Stomach smooth muscle (tissue), 2 donors: ENCODE data around the gene ZMYND11.

Experiments
- H3K27ac ChIP-seq: one replicate; pipeline ENCODE4 v1.7.0; 2013; ENCODE audit warnings: mild to moderate bottlenecking, low read length, inconsistent platforms
- H3K27me3 ChIP-seq, 2 donors: one replicate each; pipeline ENCODE4 v1.7.0; 2013; ENCODE audit warnings: low read length in 2 of 2; ENCODE audit not compliant: insufficient read depth in 2 of 2, control insufficient read depth in 1 of 2
- H3K36me3 ChIP-seq, 2 donors: one replicate each; pipeline ENCODE4 v1.7.0; 2013; ENCODE audit warnings: low read length in 2 of 2; ENCODE audit not compliant: control insufficient read depth in 2 of 2, insufficient read depth in 2 of 2
- H3K4me1 ChIP-seq: one replicate; pipeline ENCODE4 v1.7.0; 2013; ENCODE audit warnings: low read length; ENCODE audit not compliant: control insufficient read depth, insufficient read depth
- H3K4me3 ChIP-seq, 2 donors: one replicate each; pipeline ENCODE4 v1.7.0; 2013; ENCODE audit warnings: low read length in 2 of 2
- H3K9ac ChIP-seq, 2 donors: one replicate each; pipeline ENCODE4 v1.7.0; 2013; ENCODE audit warnings: low read length in 2 of 2, mild to moderate bottlenecking in 1 of 2
- H3K9me3 ChIP-seq, 2 donors: one replicate each; pipeline ENCODE4 v1.7.0; 2013; ENCODE audit warnings: low read length in 2 of 2; ENCODE audit not compliant: control insufficient read depth in 2 of 2
- donor health status: healthy.
- donor health status: Pancreatic carcinoma.

The ZMYND11 gene

DNA sequence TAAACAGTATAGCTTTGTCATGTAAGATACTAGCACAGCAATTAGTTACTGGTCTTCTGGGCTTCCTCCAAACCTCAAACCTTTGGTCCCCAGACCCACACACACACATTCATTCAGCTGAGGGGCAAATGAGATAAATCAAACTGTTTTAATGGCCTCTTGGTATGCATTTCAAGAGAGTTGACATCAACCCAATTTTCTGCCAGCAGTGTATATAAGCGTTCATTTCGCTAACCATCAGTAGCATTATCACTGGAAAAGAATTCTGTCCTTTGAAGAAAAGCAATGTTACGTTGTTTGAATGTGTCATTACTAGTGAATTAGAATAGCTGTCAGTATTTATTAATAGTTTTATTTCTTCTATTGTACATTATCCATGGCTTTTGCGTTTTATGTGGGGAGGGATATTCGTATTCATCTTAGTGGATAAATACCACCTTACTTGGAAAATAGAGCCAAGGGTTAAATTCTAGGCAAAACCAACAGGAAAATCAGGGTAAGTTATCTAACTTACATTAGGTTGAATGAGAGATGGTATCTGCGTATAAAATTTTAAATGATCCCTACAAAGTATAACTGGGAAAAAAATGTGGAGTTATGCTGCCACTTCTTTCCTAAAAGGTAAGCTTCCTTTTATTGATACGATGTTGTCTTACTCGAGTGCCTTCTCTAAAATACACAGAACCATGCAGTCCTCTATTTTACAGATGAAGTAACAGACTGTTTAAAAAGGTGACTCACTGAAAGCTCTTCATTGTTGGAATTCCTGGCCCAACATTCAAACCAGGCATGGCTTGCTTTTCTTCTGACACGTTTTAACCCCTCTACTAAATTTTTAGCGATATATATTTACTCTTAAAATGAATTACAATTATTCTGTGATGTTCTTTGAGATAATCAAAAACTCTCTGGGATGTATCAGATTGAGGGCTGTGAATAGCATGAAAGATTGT is 2.0 kb upstream of the ZMYND11 start:
- Histone ChIP-seq H3K4me3 (peak overlapping the region in 1 of 2 donors; percentile 94), H3K9me3 (no peaks in the 10 kb centered on the region)

DNA sequence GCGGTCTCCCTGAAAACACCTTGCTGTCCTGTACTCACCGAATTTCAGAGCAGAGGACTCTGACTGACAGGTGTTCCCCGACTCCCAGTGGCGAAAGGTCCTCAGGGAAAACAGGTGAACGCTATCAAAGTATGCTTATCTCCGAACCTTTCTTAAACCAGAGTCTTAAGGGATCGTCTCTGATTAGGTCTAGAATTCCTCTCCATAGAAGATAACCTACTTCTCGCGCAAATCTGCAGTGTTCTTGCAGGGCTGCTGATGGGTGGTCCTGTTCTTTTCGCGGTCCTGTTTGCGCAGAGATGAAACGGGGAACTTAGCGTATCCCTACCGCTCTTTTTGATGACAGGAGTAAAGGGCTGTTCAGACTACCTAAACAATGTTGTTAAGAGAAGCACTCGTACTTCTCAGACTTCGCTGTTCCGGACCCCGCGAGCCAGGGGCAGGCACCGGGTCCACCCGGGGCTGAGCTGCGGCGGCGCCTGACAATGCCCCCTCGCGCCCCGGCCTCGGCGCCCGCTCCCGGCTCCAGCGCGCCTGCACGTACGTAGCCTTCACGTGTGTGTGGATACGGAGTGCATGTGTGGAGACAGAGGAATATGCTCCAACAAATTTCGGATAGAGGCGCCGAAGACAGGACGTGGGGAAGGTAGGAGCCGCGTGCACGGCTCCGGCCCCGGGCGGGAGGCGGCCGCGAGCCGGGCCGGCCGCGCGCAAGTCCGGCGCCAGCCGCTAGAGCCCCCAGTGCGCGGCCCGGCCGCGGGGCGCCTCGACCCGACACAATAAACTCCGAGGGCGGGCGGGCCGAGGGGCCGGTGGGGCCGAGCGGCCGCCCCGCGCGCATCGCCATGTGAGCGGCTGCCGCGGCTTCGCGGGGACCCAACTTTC is 766 bp upstream of the ZMYND11 start:
- peak overlapping the region; percentile 83 to 94 for H3K4me3 ChIP-seq
- H3K27me3 ChIP-seq = no peaks in the 10 kb centered on the region
- peak overlapping the region; percentile 76 for H3K27ac ChIP-seq
- peaks cover 25% of the 10 kb centered on the region for H3K4me1 ChIP-seq
- H3K9me3 ChIP-seq = no peaks in the 10 kb centered on the region
- peak overlapping the region; percentile 84 to 86 for H3K9ac ChIP-seq
- H3K36me3 ChIP-seq = no peaks in the 10 kb centered on the region

More for the DNA sequence above, 2.0 kb upstream of the ZMYND11 start:
- Histone ChIP-seq H3K27ac (no peak overlapping the region), H3K27me3 (no peaks in the 10 kb centered on the region), H3K36me3 (no peaks in the 10 kb centered on the region), H3K9ac (peak overlapping the region in 1 of 2 donors; percentile 84), H3K4me1 (peaks cover 27% of the 10 kb centered on the region)

DNA sequence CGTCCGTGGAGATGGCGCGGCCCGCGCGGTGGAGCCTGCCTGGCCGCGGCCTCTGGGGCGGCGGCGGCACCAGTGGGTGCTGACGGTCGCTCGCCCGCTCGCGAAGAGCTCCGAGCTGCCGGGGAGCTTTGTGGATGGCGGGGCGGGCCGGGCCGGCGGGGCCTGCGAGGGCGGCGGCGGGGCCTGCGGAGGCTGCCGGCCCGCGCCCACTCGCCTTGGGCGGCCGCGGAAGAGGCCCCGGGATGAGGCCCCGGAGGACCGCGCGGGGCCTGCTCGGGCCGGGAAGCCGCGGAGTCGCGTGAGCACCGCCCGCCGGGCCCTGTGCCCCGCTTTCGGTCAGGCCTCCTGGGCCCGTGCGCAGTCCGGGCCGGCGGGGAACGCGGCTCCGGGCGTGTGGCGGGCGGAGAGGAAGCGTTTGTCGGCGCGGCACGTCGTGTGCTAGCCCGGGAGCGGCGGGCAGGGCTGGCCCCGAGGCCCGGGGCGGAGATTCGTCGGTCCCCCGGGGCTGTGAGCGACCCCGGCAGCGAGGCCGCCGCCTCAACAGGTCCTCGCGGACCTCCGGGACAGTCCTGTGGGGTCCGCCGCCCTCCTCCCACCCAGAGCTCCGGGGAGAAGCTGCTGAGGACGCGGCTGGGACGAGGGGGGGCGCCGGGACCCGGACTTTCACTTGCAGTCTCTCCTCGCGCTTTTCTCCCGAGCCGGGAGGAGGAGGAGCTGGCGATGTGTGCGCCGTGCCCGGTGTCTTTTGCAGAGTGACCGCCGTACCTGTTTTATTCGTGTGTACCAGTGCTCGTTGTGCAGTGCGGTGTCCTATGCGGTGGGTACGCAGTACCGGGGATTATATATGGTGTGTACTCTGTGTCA is 578 bp downstream of the ZMYND11 start:
- Histone ChIP-seq H3K4me1 (peaks cover 25% of the 10 kb centered on the region), H3K36me3 (no peaks in the 10 kb centered on the region), H3K27me3 (no peaks in the 10 kb centered on the region), H3K9me3 (no peaks in the 10 kb centered on the region), H3K9ac (peak overlapping the region; percentile 79 to 87), H3K4me3 (peak overlapping the region; percentile 87 to 94), H3K27ac (peak overlapping the region; percentile 79)

DNA sequence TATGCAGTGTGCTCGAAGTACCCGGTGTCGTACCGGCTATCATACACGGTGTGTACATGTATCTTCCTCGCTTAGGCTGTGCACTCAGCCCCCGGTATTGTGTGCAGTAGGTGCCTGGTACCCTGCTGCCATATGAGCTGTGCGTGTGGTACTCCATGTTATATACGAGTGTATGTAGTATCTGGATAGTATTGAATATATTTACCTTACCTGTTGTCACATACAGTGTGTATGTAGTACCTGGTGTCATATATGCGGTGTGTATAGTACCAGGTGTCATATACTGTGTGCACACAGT is 1.2 kb downstream of the ZMYND11 start:
- H3K9me3 ChIP-seq = no peaks in the 10 kb centered on the region
- no peaks in the 10 kb centered on the region for H3K36me3 ChIP-seq
- H3K9ac ChIP-seq = peak overlapping the region; percentile 79 to 87
- peak overlapping the region; percentile 87 to 94 for H3K4me3 ChIP-seq
- H3K27me3 ChIP-seq = no peaks in the 10 kb centered on the region
- H3K27ac ChIP-seq = peak overlapping the region; percentile 79
- peaks cover 25% of the 10 kb centered on the region for H3K4me1 ChIP-seq

DNA sequence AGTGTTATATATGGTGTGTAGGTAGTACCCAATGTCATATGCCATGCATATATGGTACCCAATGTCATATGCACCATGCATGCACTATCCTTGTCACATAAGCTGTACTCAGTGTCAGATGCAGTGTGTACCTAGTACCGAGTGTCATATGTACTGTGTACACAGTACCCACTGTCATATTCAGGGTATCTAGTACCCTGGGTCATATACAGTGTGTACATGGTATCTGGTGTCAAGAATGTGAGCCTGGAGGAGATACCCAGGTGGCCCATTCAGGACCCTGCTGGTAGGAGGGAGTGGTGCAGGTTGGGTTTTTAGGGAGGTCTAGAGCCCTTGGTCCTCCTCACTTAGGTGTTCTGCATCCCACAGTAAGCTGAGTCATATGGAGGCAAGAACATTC is 1.8 kb downstream of the ZMYND11 start:
- no peaks in the 10 kb centered on the region for H3K36me3 ChIP-seq
- H3K4me3 ChIP-seq = peak overlapping the region; percentile 87 to 94
- H3K4me1 ChIP-seq = peaks cover 25% of the 10 kb centered on the region
- H3K27me3 ChIP-seq = no peaks in the 10 kb centered on the region
- no peaks in the 10 kb centered on the region for H3K9me3 ChIP-seq
- peak overlapping the region in 1 of 2 donors; percentile 87 for H3K9ac ChIP-seq
- H3K27ac ChIP-seq = no peak overlapping the region

DNA sequence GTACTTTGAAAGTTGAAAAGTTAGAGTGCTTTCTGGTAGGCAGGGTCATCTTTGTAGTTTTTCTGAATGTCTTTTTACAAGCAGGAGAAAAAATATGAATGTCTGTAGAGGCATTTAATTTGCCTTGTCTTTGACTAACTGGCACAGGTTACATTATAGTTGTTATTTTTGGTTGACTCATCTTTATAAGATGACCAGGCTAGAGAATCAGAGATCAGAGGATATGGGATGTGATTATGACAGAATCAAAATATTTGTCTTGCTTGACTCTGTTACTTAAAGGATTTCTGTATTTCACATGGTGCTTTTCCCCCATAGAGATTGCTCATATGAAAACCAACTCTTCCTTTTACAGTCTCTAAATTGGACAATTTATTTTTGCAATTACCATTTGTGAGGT is 2.4 kb downstream of the ZMYND11 start:
- no peak overlapping the region for H3K9ac ChIP-seq
- H3K4me3 ChIP-seq = no peak overlapping the region
- H3K27me3 ChIP-seq = no peaks in the 10 kb centered on the region
- peaks cover 24% of the 10 kb centered on the region for H3K4me1 ChIP-seq
- H3K9me3 ChIP-seq = no peaks in the 10 kb centered on the region
- H3K27ac ChIP-seq = no peak overlapping the region
- H3K36me3 ChIP-seq = no peaks in the 10 kb centered on the region

DNA sequence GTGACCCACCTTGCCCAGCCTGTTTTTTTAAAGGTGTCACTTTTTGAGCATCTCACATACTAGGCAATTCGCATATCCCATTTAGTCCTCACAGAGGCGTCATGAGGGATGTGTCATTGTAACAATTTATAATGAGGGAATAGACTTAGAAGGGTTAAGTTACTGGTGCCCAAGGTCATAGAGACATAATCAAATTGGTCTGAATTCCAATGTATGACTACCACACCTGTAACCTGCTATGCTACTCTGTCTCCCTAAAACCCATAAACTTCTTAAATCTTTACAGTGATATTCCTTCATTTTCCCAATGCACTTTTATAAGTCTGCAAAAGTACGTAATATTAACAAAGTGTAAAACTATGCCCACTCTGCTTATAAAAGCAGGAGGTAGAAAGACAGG is 7.1 kb downstream of the ZMYND11 start:
- no peak overlapping the region for H3K9ac ChIP-seq
- H3K27me3 ChIP-seq = no peaks in the 10 kb centered on the region
- no peaks in the 10 kb centered on the region for H3K36me3 ChIP-seq
- no peak overlapping the region for H3K27ac ChIP-seq
- H3K4me1 ChIP-seq = no peaks in the 10 kb centered on the region
- H3K4me3 ChIP-seq = no peak overlapping the region
- no peaks in the 10 kb centered on the region for H3K9me3 ChIP-seq

DNA sequence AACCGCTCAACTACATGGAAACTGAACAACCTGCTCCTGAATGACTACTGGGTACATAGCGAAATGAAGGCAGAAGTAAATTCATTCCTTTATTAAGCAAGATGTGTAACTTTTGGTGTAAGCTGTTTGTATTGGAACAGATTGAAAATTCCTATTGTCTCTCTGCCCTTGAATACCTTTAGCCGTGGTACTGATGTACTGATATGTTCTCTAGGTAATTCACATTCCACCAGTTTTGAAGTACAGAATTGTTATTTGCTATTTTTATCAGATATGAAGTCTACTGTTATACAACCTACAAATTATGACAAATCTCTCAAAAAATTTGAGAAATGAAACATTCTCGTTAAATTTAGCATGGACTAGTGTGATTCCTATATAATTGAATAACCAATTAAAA is 17.7 kb downstream of the ZMYND11 start:
- H3K27me3 ChIP-seq = no peaks in the 10 kb centered on the region
- no peaks in the 10 kb centered on the region for H3K4me1 ChIP-seq
- no peak overlapping the region for H3K27ac ChIP-seq
- H3K9me3 ChIP-seq = no peaks in the 10 kb centered on the region
- H3K36me3 ChIP-seq = no peaks in the 10 kb centered on the region
- no peak overlapping the region for H3K9ac ChIP-seq
- no peak overlapping the region for H3K4me3 ChIP-seq

DNA sequence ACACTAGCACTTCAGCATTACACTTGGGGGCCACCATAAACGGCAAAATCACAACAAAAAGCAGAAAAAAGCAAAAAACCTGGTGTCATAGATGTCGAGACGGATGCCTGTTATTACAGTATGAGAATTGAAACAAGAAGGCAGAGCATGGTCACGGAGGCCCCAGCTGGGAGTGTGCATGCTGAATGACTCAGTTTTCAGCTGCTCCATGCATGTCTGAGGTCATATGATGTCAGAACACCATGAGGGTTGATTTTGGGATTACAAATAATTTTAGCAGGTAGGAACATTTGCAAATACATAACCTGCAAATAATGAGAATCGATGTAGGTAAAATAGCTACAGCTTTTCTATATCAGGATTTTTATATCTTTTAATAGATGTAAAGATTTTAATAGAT is 19.1 kb downstream of the ZMYND11 start:
- Histone ChIP-seq H3K9me3 (no peaks in the 10 kb centered on the region), H3K9ac (no peak overlapping the region), H3K27ac (no peak overlapping the region), H3K4me1 (no peaks in the 10 kb centered on the region), H3K27me3 (no peaks in the 10 kb centered on the region), H3K36me3 (no peaks in the 10 kb centered on the region), H3K4me3 (no peak overlapping the region)

DNA sequence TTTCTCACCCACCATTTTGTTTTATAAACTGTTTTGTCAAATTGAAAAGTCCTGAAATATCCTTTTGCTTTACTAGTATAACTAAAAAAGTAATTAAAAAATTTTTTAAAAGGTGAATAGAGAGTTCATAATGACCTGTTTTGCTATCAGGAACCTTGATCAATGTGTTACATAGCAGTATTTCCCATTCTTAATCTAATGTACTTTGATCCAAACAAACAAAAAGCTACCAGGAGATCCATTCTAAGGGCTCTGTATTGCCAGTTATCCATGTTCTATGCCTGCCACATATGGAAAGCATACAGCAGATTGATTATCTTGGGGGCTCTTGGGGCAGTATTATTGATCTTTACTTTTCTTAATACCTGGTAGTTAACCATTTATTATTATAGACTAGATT is 32.1 kb downstream of the ZMYND11 start:
- Histone ChIP-seq H3K27ac (no peak overlapping the region), H3K9me3 (no peaks in the 10 kb centered on the region), H3K4me3 (no peak overlapping the region), H3K9ac (no peak overlapping the region), H3K36me3 (no peaks in the 10 kb centered on the region), H3K27me3 (no peaks in the 10 kb centered on the region), H3K4me1 (no peaks in the 10 kb centered on the region)
